Measurements from ENCODE around the gene GNAQ.

DNA sequence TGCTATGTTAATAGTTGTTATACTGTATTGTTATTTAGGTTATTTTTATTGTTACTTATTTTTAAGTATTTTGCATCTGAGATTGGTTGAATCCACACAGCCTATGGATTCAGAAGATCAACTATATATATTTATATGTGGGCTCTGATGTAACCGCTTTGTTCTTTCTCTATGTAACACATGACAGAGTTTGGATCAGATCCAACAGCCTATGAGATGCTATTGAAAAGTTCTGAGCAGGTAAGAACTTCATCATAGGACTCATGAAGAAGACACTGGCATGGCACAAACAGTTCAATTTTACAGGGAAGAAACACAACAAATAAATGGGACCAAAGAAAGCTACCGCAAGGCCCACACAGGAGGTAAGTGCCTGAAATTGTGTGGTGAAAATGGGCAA, 93.4 kb downstream of the GNAQ start:
- no peak for TF ChIP-seq POLR2A (IDR thresholded peaks at IDR 0.05)
- TF ChIP-seq, protein P1, sequence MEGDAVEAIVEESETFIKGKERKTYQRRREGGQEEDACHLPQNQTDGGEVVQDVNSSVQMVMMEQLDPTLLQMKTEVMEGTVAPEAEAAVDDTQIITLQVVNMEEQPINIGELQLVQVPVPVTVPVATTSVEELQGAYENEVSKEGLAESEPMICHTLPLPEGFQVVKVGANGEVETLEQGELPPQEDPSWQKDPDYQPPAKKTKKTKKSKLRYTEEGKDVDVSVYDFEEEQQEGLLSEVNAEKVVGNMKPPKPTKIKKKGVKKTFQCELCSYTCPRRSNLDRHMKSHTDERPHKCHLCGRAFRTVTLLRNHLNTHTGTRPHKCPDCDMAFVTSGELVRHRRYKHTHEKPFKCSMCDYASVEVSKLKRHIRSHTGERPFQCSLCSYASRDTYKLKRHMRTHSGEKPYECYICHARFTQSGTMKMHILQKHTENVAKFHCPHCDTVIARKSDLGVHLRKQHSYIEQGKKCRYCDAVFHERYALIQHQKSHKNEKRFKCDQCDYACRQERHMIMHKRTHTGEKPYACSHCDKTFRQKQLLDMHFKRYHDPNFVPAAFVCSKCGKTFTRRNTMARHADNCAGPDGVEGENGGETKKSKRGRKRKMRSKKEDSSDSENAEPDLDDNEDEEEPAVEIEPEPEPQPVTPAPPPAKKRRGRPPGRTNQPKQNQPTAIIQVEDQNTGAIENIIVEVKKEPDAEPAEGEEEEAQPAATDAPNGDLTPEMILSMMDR (IDR thresholded peaks at IDR 0.05) = no peak
